HG03060 (cell line): ENCODE measurements around the gene PKMYT1.

ENCODE experiments used
- ATAC-seq: cut with Tn5 transposase; IDR thresholded peaks from one replicate; pipeline ENCODE4 v1.9.1; 2021; ENCODE audit warnings: low read depth, moderate number of reproducible peaks; ENCODE audit not compliant: unreplicated experiment

The PKMYT1 gene

DNA sequence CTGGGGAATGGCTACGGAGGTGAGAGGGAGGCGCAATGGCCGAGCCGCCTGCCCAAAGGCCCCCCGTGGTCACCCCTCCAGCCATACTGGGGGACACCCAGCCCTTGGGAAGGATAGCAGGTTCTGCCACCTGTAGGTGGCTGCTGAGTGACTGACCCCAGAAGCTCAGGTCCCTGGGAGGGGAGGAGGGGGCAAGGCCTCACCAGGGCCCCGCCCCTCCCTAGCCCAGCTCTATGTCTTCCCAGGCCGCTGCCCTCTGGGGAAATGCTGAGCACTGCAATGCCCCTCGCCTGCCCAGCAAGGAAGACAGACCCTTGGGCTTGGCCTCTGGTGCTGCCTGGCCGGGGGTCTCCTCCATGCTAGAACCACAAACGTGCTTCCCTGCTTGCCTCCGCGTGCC lies 21.1 kb upstream of the PKMYT1 start:
- no peak for ATAC-seq

GRCh38 chr16:3000540-3000939 lies 20.3 kb upstream of the PKMYT1 start:
- no peak for ATAC-seq

DNA sequence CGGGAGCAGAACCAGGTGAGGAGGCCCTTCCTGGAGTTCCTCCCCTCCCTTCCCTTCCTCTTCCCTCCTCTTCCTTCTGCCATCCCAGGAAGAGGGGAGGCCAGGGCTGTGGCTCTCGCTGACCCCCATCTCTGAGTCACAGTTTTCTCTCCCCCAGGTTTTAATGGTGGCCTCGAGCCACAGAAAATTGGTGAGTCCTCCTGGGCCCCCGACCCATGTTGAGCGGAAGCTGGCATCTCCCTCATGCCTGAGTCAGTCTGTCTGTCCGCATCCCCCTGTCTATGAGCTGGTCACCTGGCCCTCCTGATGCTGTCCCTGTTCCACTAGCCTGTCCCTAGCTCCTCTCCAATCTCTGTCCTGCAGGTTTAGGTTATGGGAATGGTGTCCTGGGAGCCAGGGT lies 19.7 kb upstream of the PKMYT1 start:
- ATAC-seq: no peak

DNA sequence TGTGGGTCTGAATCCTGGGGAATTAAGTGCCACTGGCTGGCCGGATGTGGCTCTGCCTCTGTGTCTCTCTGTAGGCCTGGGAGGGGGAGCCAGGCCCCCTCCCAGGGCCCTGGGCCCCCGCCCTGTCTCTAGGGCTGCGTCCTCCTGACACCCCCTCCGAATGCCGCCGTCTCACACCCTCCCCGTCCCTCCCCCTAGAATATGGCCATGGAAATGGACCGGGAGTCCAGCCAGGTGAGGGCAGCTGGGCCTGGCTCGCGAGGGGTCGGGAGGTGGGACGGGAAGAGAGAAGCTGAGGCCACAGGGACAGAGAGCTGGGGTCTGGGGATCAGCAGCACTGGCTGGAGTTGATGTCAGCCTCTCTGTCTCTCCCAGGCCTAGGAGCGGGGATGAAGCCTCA lies 16.1 kb upstream of the PKMYT1 start:
- ATAC-seq: no peak

DNA sequence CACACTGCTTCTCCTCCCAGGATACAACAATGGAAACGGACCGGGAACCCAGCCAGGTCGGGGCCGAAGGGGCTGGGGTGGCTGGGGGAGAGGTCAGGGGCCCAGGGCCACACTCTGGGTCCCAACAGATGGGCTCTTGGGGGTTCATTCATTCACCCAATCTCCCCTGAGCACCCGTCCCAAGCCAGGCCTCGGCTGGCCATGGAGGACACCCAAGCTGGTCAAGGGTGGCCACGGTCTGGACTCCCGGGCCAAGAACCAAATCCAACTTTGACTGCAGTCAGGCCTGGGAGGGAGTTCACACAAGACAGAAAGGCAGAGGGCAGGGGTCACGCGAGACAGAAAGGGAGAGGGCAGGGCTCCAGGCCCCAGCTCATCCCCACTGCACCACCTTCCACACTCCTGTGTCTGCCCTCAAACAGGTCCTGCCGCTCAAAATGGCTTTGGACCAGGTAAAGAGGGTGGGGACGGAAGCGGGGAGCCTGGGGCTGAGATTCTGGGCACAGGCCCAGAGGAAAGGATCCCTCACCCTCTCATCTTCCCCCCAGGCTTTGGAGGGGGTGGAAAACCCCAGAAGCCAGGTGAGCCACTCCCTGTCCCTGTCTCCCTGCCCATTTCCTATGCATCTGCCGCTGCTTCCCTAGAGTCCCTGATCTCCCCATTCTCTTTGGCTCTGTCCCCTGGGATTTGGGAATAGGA lies 12.3 kb upstream of the PKMYT1 start:
- ATAC-seq: no peak

- no peak for ATAC-seq
Measured at GRCh38 chr16:2991566-2992261, 11.5 kb upstream of the PKMYT1 start.

- no peak for ATAC-seq
Measured at GRCh38 chr16:2990891-2991290, 10.6 kb upstream of the PKMYT1 start.

- no peak for ATAC-seq
Measured at GRCh38 chr16:2988590-2989099, 8.4 kb upstream of the PKMYT1 start.

DNA sequence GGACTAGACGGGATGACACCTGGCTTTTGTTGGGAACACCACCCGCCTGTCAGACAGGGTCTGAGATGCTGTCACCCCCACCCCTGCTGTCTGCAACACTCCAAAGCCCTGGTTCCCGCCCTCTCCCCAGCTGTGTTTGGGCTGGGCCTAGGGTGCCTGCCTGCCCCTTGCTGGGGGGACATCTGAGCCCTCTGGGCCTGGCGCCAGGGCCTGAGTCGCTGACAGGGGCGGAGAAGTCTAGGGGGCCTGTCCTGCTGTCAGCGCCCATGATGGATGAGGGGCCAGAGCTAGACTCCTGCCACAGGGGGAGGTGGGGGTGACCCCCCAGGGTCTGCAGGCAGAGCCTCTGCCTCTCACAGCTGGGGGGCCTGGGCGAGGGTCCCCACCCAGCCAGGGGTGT lies 7.6 kb upstream of the PKMYT1 start:
- no peak for ATAC-seq

GRCh38 chr16:2987286-2987685 lies 7.0 kb upstream of the PKMYT1 start:
- no peak for ATAC-seq

DNA sequence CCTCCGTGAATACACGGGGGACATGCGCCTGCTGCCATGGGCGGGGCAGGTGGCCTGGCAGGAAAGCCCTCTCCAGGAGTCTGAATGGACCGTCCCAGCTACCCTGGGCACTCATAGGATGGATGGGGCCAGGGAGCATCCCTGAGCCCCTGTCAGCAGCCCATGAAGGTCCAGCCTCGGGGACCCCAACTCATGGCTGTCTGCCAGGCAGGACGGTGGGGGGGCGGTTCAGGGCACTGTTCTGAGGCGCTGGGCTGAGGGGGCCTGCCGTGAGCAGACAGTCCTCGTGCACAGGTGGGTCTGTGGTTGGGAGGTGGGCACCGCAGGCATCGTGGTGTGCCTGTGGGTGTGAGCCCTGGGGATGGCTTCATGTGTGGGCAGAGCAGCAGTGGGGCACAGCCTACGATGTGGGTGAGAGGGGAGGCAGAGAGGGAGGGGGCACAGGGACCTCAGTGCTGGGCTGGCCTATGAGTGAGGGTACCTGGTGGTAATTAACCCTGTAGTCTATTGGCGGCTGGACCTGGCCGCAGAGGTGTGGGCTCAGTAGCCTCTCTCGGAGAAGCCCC lies 6.5 kb upstream of the PKMYT1 start:
- no peak for ATAC-seq

DNA sequence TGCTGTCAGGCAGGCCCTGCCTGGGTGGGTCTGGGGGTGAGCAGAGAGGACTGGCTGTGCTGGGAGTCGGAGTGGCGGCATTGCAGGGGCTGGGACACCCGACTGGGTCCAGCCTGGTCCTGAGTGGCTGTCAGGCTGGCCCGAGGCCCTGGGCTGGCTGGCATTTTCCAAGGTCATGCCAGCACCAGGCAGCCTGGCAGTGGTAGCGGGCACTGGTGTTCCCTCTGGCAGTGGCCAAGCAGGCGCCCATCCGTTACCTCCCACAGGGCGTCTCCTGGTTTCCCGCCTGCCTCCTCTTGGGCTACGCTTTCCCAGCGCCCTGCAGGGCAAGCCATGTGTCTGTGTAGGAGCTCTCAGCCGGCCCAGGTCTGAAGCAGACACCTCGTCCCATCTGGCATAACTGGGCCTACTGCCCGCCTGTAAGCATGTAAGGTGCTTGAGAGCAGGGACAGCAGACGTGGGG lies 5.7 kb upstream of the PKMYT1 start:
- no peak for ATAC-seq

GRCh38 chr16:2985462-2985861 lies 5.2 kb upstream of the PKMYT1 start:
- no peak for ATAC-seq

DNA sequence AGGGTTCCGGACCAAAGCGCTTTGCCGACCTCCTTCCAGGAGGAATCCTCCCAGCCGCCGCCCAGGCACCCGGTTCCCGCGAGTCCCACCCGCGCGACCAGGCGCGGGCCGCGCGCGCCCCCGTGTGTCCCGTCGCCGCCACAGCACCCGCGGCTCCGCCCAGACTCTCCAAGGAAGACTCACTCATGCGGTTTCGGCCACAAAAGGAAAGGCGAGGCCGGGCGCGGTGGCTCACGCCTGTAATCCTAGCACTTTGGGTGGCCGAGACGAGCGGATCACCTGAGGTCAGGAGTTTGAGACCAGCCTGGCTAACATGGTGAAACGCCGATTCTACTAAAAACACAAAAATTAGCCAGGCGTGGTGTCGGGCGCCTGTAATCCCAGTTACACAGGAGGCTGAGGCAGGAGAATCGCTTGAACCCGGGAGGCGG lies 3.5 kb upstream of the PKMYT1 start:
- ATAC-seq: no peak

GRCh38 chr16:2982402-2982801 lies 2.2 kb upstream of the PKMYT1 start:
- ATAC-seq: no peak

GRCh38 chr16:2981899-2982250 lies 1.6 kb upstream of the PKMYT1 start:
- ATAC-seq: no peak

DNA sequence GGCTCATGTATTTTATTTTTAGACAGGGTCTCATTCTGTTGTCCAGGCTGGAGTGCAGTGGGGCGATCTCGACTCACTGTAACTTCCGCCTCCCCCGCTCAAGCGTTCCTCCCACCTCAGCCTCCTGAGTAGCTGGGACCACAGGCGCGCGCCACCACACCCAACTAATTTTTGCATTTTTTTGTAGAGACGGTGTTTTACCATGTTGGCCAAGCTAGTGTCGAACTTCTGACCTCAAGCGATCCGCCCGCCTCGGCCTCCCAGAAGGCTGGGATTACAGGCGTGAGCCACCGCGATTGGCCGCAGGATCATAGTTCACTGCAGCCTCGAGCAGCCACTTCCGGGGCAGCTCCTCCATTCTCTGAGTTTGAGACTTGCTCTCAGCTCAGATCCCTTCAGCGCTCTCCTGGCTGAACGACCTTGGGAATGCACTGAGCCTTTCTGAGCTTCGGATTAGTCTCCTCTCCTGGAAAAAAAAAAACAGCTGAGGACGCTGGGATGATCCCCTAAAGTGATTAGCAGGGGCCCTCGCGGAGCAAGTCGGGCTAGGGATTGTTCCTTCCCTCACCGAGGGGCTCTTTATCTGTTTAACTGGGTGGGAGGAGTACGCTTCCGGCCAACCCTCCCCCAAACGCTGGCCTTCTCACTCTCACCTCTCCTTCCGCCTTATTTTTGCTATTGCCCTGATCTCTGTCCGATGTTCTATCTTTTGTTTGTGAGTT lies 1.1 kb upstream of the PKMYT1 start:
- no peak for ATAC-seq

- ATAC-seq: no peak
Measured at GRCh38 chr16:2979669-2980226, 498 bp downstream of the PKMYT1 start.

DNA sequence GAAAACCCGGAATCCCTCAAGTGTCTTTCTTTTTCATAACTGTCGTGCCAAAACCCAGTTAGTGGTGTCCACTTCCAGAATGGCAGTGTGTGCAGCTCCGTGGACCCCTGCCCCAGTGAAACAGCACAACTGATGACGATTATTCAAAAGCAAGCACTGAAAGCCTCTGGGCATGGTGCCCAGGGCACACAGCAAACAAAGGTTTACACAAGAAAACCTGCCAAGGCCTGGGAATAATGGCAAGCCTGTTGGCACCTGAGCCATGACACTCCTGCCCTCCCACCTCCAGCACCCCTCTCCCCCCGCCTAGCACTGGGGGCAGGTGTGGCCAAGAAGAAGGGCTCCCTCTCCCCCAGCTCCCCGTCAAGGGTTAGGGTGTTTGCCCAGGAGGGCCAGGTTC lies 2.8 kb downstream of the PKMYT1 start:
- no peak for ATAC-seq

DNA sequence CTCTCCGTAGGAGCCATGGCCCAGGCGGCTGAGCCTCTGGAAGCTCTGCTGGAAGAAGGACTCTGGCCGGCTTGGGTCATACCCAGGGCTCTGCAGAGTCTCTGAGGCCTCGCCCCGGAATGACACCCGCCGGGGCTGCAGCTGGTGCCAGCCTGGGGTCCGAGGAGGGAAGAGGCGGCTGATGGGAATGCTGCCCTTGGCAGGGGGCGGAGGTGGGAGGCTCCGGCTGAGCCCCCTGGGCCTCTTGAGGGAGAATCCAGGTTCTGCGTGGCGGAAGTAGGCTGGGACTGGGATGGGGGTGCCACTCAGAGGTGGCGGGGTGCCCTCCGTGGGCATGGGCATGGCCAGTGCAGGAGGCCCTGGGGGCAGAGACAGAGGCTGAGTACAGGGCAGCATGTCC lies 3.6 kb downstream of the PKMYT1 start:
- ATAC-seq: no peak

GRCh38 chr16:2976201-2976600 lies 4.0 kb downstream of the PKMYT1 start:
- no peak for ATAC-seq
